ENCODE results near the gene OPTC.

The OPTC gene

GRCh38 chr1:203519896-203520295, 25.9 kb downstream of the OPTC start:
- TF ChIP-seq YY1 (IDR thresholded peaks at IDR 0.05; ENCODE audit: low read depth): no peak
- no peak for TF ChIP-seq RAD21 (IDR thresholded peaks at IDR 0.05; ENCODE audit: low read depth)
- no peak for TF ChIP-seq EP300 (IDR thresholded peaks at IDR 0.05; ENCODE audit: borderline replicate concordance)
- TF ChIP-seq CREB1 (IDR thresholded peaks at IDR 0.05; ENCODE audit: low read depth): no peak
- no peak for TF ChIP-seq EGR1 (IDR thresholded peaks at IDR 0.05)
- no peak for TF ChIP-seq USF1 (IDR thresholded peaks at IDR 0.05)
- no peak for TF ChIP-seq TCF12 (IDR thresholded peaks at IDR 0.05; ENCODE audit: low read depth)
- TF ChIP-seq NFIC (IDR thresholded peaks at IDR 0.05): no peak; the same call in 1 of the 2 replicates
- TF ChIP-seq FOXM1 (IDR thresholded peaks at IDR 0.05; ENCODE audit: borderline replicate concordance, low read depth): no peak
- no peak for TF ChIP-seq TEAD4 (IDR thresholded peaks at IDR 0.05)
- no peak for TF ChIP-seq CEBPB (IDR thresholded peaks at IDR 0.05)
- TF ChIP-seq ZBTB7A (IDR thresholded peaks at IDR 0.05; ENCODE audit: low read depth): no peak

GRCh38 chr1:203520315-203520714, 26.4 kb downstream of the OPTC start:
- TF ChIP-seq CEBPB (IDR thresholded peaks at IDR 0.05): 0 out of 2 replicates have a peak, but pooled peaks have one; percentile 33
- TF ChIP-seq MAX (IDR thresholded peaks at IDR 0.05): no peak
- no peak for TF ChIP-seq EGR1 (IDR thresholded peaks at IDR 0.05)
- no peak for TF ChIP-seq EP300 (IDR thresholded peaks at IDR 0.05; ENCODE audit: borderline replicate concordance)
- no peak for TF ChIP-seq TEAD4 (IDR thresholded peaks at IDR 0.05)
- no peak for TF ChIP-seq USF1 (IDR thresholded peaks at IDR 0.05)
- no peak for TF ChIP-seq NFIC (IDR thresholded peaks at IDR 0.05)
- TF ChIP-seq REST (IDR thresholded peaks at IDR 0.05; ENCODE audit: low read depth): no peak
- TF ChIP-seq YY1 (IDR thresholded peaks at IDR 0.05; ENCODE audit: low read depth): no peak
- TF ChIP-seq TCF12 (IDR thresholded peaks at IDR 0.05; ENCODE audit: low read depth): no peak
- peak; percentile 58; the same call in 1 of the 2 replicates for TF ChIP-seq CREB1 (IDR thresholded peaks at IDR 0.05; ENCODE audit: low read depth)

GRCh38 chr1:203521074-203521794, 27.3 kb downstream of the OPTC start:
- TF ChIP-seq CREB1 (IDR thresholded peaks at IDR 0.05; ENCODE audit: low read depth): no peak
- TF ChIP-seq RAD21 (IDR thresholded peaks at IDR 0.05; ENCODE audit: low read depth): no peak
- TF ChIP-seq USF1 (IDR thresholded peaks at IDR 0.05): no peak
- no peak for TF ChIP-seq ZBTB7A (IDR thresholded peaks at IDR 0.05; ENCODE audit: low read depth)
- no peak for TF ChIP-seq REST (IDR thresholded peaks at IDR 0.05; ENCODE audit: low read depth)
- no peak for TF ChIP-seq TEAD4 (IDR thresholded peaks at IDR 0.05)
- no peak for TF ChIP-seq FOXM1 (IDR thresholded peaks at IDR 0.05; ENCODE audit: borderline replicate concordance, low read depth)
- TF ChIP-seq YY1 (IDR thresholded peaks at IDR 0.05; ENCODE audit: low read depth): no peak
- no peak for TF ChIP-seq EP300 (IDR thresholded peaks at IDR 0.05; ENCODE audit: borderline replicate concordance)

- TF ChIP-seq TAF1 (IDR thresholded peaks at IDR 0.05; ENCODE audit: low read depth) (no peak), REST (IDR thresholded peaks at IDR 0.05; ENCODE audit: low read depth) (no peak), EGR1 (IDR thresholded peaks at IDR 0.05) (no peak), NFIC (IDR thresholded peaks at IDR 0.05) (no peak), TCF12 (IDR thresholded peaks at IDR 0.05; ENCODE audit: low read depth) (no peak), EP300 (IDR thresholded peaks at IDR 0.05; ENCODE audit: borderline replicate concordance) (no peak), USF1 (IDR thresholded peaks at IDR 0.05) (no peak), FOXM1 (IDR thresholded peaks at IDR 0.05; ENCODE audit: borderline replicate concordance, low read depth) (no peak)
Observed at GRCh38 chr1:203521812-203522211, 27.9 kb downstream of the OPTC start.
